Breast epithelium (tissue), 4 donors: ENCODE results near the gene SCN9A. TPM values are rescaled to one million over a fixed set of nuclear protein-coding genes. Genes with fewer than 3 reads are reported as not detected.

Experiments
- DNase-seq, 2 donors: peaks; one replicate each; pipeline ENCODE4 v3.0.0-alpha.2; 2019; ENCODE audit warnings: low spot score in 2 of 2
- H3K27ac ChIP-seq, 2 donors: fragments of 200-600 bp; sonication (generic) in 1 of 2; one replicate each; pipeline ENCODE4 v1.5.1; 2016 to 2019; ENCODE audit warnings: mild to moderate bottlenecking in 1 of 2
- H3K27me3 ChIP-seq, 2 donors: fragments of 200-600 bp; sonication (generic) in 1 of 2; one replicate each; pipeline versions ENCODE4 v1.5.1 to v1.6.0; 2017 to 2019; ENCODE audit warnings: control low read depth in 1 of 2, mild to moderate bottlenecking in 1 of 2
- H3K36me3 ChIP-seq: fragments of 200-600 bp; one replicate; pipeline ENCODE4 v1.5.1; 2019
- H3K4me1 ChIP-seq, 2 donors: fragments of 200-600 bp; sonication (generic); one replicate each; pipeline ENCODE4 v1.5.1; 2016 to 2019; ENCODE audit warnings: control low read depth in 1 of 2
- H3K4me3 ChIP-seq, 3 donors: fragments of 200-600 bp; sonication (generic); 1 replicate in 2 of 3; 2 replicates in 1 of 3; pipeline ENCODE4 v1.5.1; 2016 to 2019; ENCODE audit warnings: mild to moderate bottlenecking in 3 of 3, moderate library complexity in 2 of 3
- H3K9me3 ChIP-seq, 2 donors: fragments of 200-600 bp; sonication (generic) in 1 of 2; one replicate each; pipeline ENCODE4 v1.5.1; 2016 to 2019; ENCODE audit warnings: control low read depth in 1 of 2
- CTCF ChIP-seq, 3 donors: fragments of 450-650 bp; IDR thresholded peaks; one replicate each; pipeline ENCODE4 v1.5.1; 2016 to 2017; ENCODE audit warnings: antibody characterized with exemption in 3 of 3, mild to moderate bottlenecking in 3 of 3, moderate library complexity in 3 of 3
- POLR2A ChIP-seq: fragments of 450-650 bp; IDR thresholded peaks from one replicate; pipeline ENCODE4 v1.6.1; 2016; ENCODE audit warnings: antibody characterized with exemption, mild to moderate bottlenecking, moderate library complexity
- POLR2AphosphoS5 ChIP-seq, 3 donors: sonication (generic); formaldehyde crosslinking; IDR thresholded peaks; one replicate each; pipeline ENCODE4 v1.6.1; 2017; ENCODE audit warnings: antibody characterized with exemption in 3 of 3
- intact Hi-C: fragments of 100-400 bp; cut with DNase I; formaldehyde crosslinking; loops from one replicate; pipeline ENCODE4 v1.15.1; 2023; ENCODE audit warnings: low total_unique reads
- total RNA-seq, 3 donors: library from RNA; depleted of rRNA; stranded (reverse); fragments of >200 nt; gene quantifications; one replicate each; pipeline ENCODE4 v1.1.0, GENCODE V29; 2016

SCN9A gene
- total RNA-seq, 3 donors from 2014 or later, result 2.0 to 12.5 (median 3.5) TPM

DNA sequence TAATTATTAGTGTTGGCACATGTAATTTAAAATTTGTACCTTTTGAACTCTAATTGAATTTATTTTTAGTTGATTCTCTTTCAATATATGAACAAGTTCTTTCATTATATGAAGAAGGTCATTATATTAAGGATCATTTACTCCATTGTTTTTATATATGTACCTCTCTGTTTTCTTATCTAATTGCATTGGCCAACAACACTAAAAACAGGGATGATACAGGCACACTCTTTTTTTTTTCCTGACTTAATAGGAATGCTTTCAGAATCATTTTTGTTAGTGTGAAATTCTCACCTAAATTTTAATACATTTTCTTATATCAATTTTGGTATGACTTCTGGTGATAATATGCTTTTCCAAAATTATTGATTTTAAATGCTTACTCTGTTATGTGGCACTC is 173.0 kb downstream of the SCN9A start:
- TF ChIP-seq POLR2A (no peak), CTCF (IDR thresholded peaks at IDR 0.05) (no peak), POLR2AphosphoS5 (IDR thresholded peaks at IDR 0.05) (no peak)
- Histone ChIP-seq H3K36me3 (no peaks in the 10 kb centered on the region), H3K4me1 (no peaks in the 10 kb centered on the region), H3K27ac (no peak overlapping the region), H3K27me3 (no peaks in the 10 kb centered on the region), H3K9me3 (peaks cover 0 to 2% of the 10 kb centered on the region in 2 donors), H3K4me3 (no peak overlapping the region)
- intact Hi-C loops, result no loop called here
- no peak for DNase-seq

DNA sequence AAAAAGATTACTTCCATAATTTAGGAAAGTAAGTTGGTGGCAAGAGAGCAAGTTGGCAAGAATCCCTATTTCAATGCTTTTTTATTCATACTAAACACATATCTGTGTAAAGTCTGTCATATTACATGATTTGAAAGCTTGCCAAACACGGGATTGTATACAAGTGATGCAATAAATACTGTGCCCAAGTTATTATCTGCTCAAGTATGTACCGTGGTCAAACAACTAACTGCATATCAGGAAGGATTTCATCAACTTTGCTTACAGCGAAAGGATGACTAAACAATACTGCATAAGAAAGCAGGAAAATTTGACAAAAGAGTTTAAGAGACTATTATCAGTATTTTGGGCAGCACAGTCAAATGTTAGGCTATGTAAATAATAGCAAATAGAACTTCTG is 178.3 kb downstream of the SCN9A start:
- TF ChIP-seq CTCF (IDR thresholded peaks at IDR 0.05) (no peak), POLR2A (no peak), POLR2AphosphoS5 (IDR thresholded peaks at IDR 0.05) (no peak)
- DNase-seq, result no peak

DNA sequence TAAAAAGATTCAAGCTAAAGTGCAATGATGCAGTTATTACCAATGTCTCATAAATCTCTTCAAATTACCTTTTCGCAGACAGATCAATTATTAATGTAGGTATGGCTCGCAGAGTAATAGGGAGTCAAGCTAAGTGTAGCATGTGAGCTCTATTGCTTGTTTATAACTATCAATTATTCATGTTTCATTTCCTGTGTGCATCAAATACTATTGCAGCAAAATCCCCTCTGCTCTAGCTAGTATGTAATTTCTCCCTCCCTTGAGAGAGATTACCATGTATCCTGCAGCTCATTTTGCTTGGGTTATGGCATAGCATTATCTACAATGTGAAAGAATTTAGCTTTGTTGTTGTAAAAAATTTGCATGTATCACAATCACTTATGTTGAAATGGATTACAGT is 182.3 kb downstream of the SCN9A start:
- Histone ChIP-seq H3K27me3 (no peaks in the 10 kb centered on the region), H3K27ac (no peak overlapping the region), H3K9me3 (no peaks in the 10 kb centered on the region), H3K4me3 (no peak overlapping the region), H3K4me1 (no peaks in the 10 kb centered on the region), H3K36me3 (no peaks in the 10 kb centered on the region)
- intact Hi-C loops, result no loop called here
- no peak for TF ChIP-seq POLR2A
- TF ChIP-seq CTCF (IDR thresholded peaks at IDR 0.05), result no peak
- TF ChIP-seq POLR2AphosphoS5 (IDR thresholded peaks at IDR 0.05), result no peak
- DNase-seq, result no peak

More for the DNA sequence above, 178.3 kb downstream of the SCN9A start:
- intact Hi-C loops, result no loop called here
- Histone ChIP-seq H3K9me3 (no peaks in the 10 kb centered on the region), H3K27ac (no peak overlapping the region), H3K4me3 (no peak overlapping the region), H3K36me3 (no peaks in the 10 kb centered on the region), H3K27me3 (no peaks in the 10 kb centered on the region), H3K4me1 (no peaks in the 10 kb centered on the region)

DNA sequence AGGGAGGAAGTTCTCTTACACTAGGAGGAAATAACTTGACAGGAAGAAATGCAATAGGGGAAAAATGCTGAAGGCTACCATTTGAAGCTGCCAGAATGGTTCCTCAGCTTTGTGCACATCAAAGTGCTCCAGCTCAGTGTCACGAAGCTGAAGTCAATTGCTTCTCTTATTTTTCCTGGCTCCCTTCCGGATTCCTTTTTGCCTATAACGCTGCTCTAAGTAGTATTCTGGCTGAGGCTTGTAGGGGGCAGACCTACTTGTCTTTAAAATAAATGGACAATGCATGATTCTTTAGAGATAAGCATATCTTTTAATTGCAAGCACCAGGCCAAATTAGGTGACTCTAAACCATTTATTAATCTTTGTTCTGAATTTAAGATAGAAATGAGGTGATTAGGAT is 187.7 kb downstream of the SCN9A start:
- H3K4me3 ChIP-seq, result no peak overlapping the region
- no peaks in the 10 kb centered on the region for H3K36me3 ChIP-seq
- H3K27ac ChIP-seq, result no peak overlapping the region
- no peaks in the 10 kb centered on the region for H3K27me3 ChIP-seq
- TF ChIP-seq POLR2A, result no peak
- no peak for TF ChIP-seq POLR2AphosphoS5 (IDR thresholded peaks at IDR 0.05)
- TF ChIP-seq CTCF (IDR thresholded peaks at IDR 0.05), result no peak
- H3K9me3 ChIP-seq, result no peaks in the 10 kb centered on the region
- no peak for DNase-seq
- H3K4me1 ChIP-seq, result no peaks in the 10 kb centered on the region
- intact Hi-C loops, result loop anchor here (10.0 kb wide), 1 partner anchor 1003 kb away; no protein-coding TSS in a partner anchor

DNA sequence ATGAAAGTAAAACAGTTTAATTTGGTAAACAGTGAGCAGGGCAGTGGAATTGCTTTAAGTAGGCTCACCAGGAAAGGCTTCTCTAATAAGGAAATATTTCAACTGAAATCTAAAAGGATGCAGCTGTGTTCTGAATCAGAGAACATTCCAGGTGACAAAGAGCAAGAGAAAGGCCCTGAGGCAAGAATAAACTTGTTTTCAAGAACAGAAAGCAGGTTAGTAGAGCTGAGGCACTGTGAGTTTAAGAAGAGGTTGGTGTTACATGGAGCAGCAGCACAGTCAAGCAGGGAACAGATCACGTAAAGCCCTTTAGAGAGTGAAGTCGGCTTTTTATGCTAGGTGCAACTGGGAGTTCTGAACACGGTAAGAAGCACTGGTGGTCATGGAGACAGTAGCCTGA is 191.0 kb downstream of the SCN9A start:
- H3K27me3 ChIP-seq, result peaks cover 0 to 8% of the 10 kb centered on the region in 2 donors
- intact Hi-C loops, result loop anchor here (10.0 kb wide), 1 partner anchor 1000 kb away; no protein-coding TSS in a partner anchor
- no peak for TF ChIP-seq CTCF (IDR thresholded peaks at IDR 0.05)
- TF ChIP-seq POLR2A, result no peak
- no peak for TF ChIP-seq POLR2AphosphoS5 (IDR thresholded peaks at IDR 0.05)
- peak overlapping the region in 1 of 2 donors; percentile 45 for H3K27ac ChIP-seq
- H3K4me3 ChIP-seq, result no peak overlapping the region
- H3K36me3 ChIP-seq, result no peaks in the 10 kb centered on the region
- H3K9me3 ChIP-seq, result no peaks in the 10 kb centered on the region
- no peaks in the 10 kb centered on the region for H3K4me1 ChIP-seq
- DNase-seq, result no peak
